HG02798 (cell line): ENCODE data around the gene MTFR1L.
"Not testable (repeated sequence)": the region's sequence is repeated elsewhere in the genome, so short reads cannot be mapped to it uniquely, and the experiment has no call there.

Experiments used
- ATAC-seq: cut with Tn5 transposase; IDR thresholded peaks from one replicate; pipeline ENCODE4 v1.9.1; 2021; ENCODE audit warnings: mild to moderate bottlenecking; ENCODE audit not compliant: unreplicated experiment, poor library complexity

The MTFR1L gene

GRCh38 chr1:25821112-25821476 lies 1.3 kb downstream of the MTFR1L start:
- ATAC-seq: no peak

- ATAC-seq: no peak
These were observed 1.9 kb downstream of the MTFR1L start for GRCh38 chr1:25821630-25822091.

- no peak for ATAC-seq
These were observed 5.9 kb downstream of the MTFR1L start for GRCh38 chr1:25825605-25826004.

- ATAC-seq: no peak
These were observed 6.8 kb downstream of the MTFR1L start for GRCh38 chr1:25826571-25826970.

- ATAC-seq: no peak
These were observed 8.7 kb downstream of the MTFR1L start for GRCh38 chr1:25828491-25828890.

- no peak for ATAC-seq
These were observed 9.3 kb downstream of the MTFR1L start for GRCh38 chr1:25829046-25829445.

- ATAC-seq: no peak
These were observed 11.9 kb downstream of the MTFR1L start for GRCh38 chr1:25831569-25832196.

- no peak for ATAC-seq
These were observed 12.7 kb downstream of the MTFR1L start for GRCh38 chr1:25832336-25833037.

GRCh38 chr1:25833158-25833557 lies 13.4 kb downstream of the MTFR1L start:
- ATAC-seq: no peak

- no peak for ATAC-seq
These were observed 15.1 kb downstream of the MTFR1L start for GRCh38 chr1:25834894-25835293.

GRCh38 chr1:25836695-25837094 lies 16.9 kb downstream of the MTFR1L start:
- ATAC-seq: no peak

GRCh38 chr1:25837262-25837875 lies 17.6 kb downstream of the MTFR1L start:
- no peak for ATAC-seq

- ATAC-seq: not testable (repeated sequence)
These were observed 20.1 kb downstream of the MTFR1L start for GRCh38 chr1:25839808-25840207.

GRCh38 chr1:25843483-25843882 lies 23.7 kb downstream of the MTFR1L start:
- ATAC-seq: no peak

GRCh38 chr1:25844536-25845337 lies 25.0 kb downstream of the MTFR1L start:
- ATAC-seq: no peak

GRCh38 chr1:25845664-25846063 lies 25.9 kb downstream of the MTFR1L start:
- no peak for ATAC-seq

- no peak for ATAC-seq
These were observed 28.2 kb downstream of the MTFR1L start for GRCh38 chr1:25847929-25848328.

- no peak for ATAC-seq
These were observed 28.8 kb downstream of the MTFR1L start for GRCh38 chr1:25848531-25848930.

GRCh38 chr1:25854554-25854953 lies 34.8 kb downstream of the MTFR1L start:
- no peak for ATAC-seq

GRCh38 chr1:25856856-25857255 lies 37.1 kb downstream of the MTFR1L start:
- no peak for ATAC-seq

- ATAC-seq: no peak
These were observed 38.7 kb downstream of the MTFR1L start for GRCh38 chr1:25858494-25858893.
